Naive thymus-derived CD8-positive, alpha-beta T cell (primary cell): ENCODE data around the gene DCTPP1. TPM values are rescaled to one million over a fixed set of nuclear protein-coding genes. Genes with fewer than 3 reads are reported as not detected.
"Not testable (repeated sequence)": the region's sequence is repeated elsewhere in the genome, so short reads cannot be mapped to it uniquely, and the experiment has no call there.

Source experiments
- ATAC-seq, 2 donors: fragments of 150-1000 bp; cut with Tn5 transposase in 1 of 2; sonication (Bioruptor Pico), chemical (Tn5 transposase) in 1 of 2; 1 replicate in 1 of 2; 2 replicates in 1 of 2; pipeline ENCODE4 v1.10.0; 2021; ENCODE audit warnings: mild to moderate bottlenecking in 2 of 2, moderate library complexity in 2 of 2
- POLR2A ChIA-PET: fragments of 350-600 bp; sonication (Branson Sonifier 250); formaldehyde crosslinking; loops from one replicate; lab custom pipeline; 2021; ENCODE audit warnings: antibody characterized with exemption; lab: Charles Lee
- DNase-seq, 10 donors: peaks; one replicate each; pipeline versions ENCODE4 v3.0.0 to v3.0.0-alpha.2; 2020 to 2022
- H3K27ac Mint-ChIP-seq, 10 donors: one replicate each; pipeline ENCODE4 v1.8.0; 2020 to 2022; ENCODE audit warnings: mild to moderate bottlenecking in 10 of 10, mixed read lengths in 10 of 10, moderate library complexity in 4 of 10, inconsistent platforms in 1 of 10
- H3K27me3 Mint-ChIP-seq, 5 donors: one replicate each; pipeline ENCODE4 v1.8.0; 2021 to 2022; ENCODE audit warnings: mixed read lengths in 5 of 5
- H3K36me3 Mint-ChIP-seq, 3 donors: one replicate each; pipeline ENCODE4 v1.8.0; 2020 to 2022; ENCODE audit warnings: mixed read lengths in 3 of 3, mild to moderate bottlenecking in 2 of 3, inconsistent platforms in 1 of 3
- H3K4me1 Mint-ChIP-seq, 4 donors: one replicate each; pipeline ENCODE4 v1.8.0; 2021 to 2022; ENCODE audit warnings: mixed read lengths in 4 of 4
- H3K4me3 Mint-ChIP-seq, 10 donors: one replicate each; pipeline ENCODE4 v1.8.0; 2020 to 2022; ENCODE audit warnings: mild to moderate bottlenecking in 10 of 10, mixed read lengths in 10 of 10, moderate library complexity in 6 of 10, inconsistent platforms in 1 of 10
- H3K9me3 Mint-ChIP-seq, 9 donors: one replicate each; pipeline ENCODE4 v1.8.0; 2020 to 2022; ENCODE audit warnings: mixed read lengths in 9 of 9, mild to moderate bottlenecking in 3 of 9, inconsistent platforms in 1 of 9, moderate library complexity in 1 of 9
- polyA plus RNA-seq, 3 donors: library from polyadenylated mRNA; unstranded; fragments of 300-500 nt; fragmentation: Illumina TruSeq; gene quantifications; one replicate each; pipeline ENCODE4 v1.2.3, GENCODE V29; 2021
- total RNA-seq, 8 experiments: library from RNA in 2 of 8; stranded (reverse) in 2 of 8; gene quantifications; one replicate each; pipeline ENCODE4 v1.2.3 and lab custom pipeline; 2021 to 2026

Gene DCTPP1
- total and polyA plus RNA-seq, 5 experiments from 2014 or later = 15.2 to 79.6 (median 63.0) TPM

DNA sequence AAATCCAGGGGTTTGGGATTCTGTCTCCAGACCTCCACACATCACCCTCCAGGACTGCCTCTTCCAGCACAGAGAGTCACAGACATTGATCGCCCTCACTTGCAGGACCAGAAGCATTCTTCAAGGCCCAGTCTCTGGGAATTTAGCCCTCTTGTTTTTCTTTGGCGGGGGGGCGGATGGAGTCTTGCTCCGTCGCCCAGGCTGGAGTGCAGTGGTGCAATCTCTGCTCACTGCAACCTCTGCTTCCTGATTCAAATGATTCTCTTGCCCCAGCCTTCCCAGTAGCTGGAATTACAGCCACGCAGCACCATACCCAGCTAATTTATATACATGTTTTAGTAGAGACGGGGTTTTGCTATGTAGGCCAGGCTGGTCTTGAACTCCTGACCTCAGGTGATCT, 34.2 kb upstream of the DCTPP1 start:
- Mint-ChIP-seq H3K4me1 (peaks cover 14 to 47% (median 34%) of the 10 kb centered on the region in 4 donors), H3K36me3 (no peaks in the 10 kb centered on the region), H3K27ac (peak overlapping the region in 4 of 10 donors; percentile 37 to 65 (median 50)), H3K9me3 (no peaks in the 10 kb centered on the region), H3K27me3 (no peaks in the 10 kb centered on the region), H3K4me3 (no peak overlapping the region)
- no peak for ATAC-seq
- POLR2A ChIA-PET = interaction anchor here (1.1 kb wide), 2 partner anchors 9 to 34 kb away, joined by 3 to 4 read pairs; partner anchors contain the start of gene DCTPP1
- DNase-seq = no peak

DNA sequence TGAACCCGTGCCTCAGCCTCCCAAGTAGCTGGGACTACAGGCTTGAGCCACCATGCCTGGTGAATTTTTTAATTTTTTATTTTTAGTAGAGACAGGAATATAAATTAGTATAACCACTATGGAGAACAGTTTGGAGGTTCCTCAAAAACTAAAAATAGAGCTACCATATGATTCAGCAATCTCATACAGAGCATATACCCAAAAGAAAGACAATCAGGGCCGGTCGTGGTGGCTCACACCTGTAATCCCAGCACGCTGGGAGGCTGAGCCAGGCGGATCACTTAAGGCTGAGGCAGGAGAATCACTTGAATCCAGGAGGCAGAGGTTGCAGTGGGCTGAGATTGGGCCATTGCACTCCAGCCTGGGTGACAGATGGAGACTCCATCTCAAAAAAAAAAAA, 31.6 kb upstream of the DCTPP1 start:
- H3K36me3 Mint-ChIP-seq, DNase-seq, ATAC-seq, H3K27me3 Mint-ChIP-seq, H3K9me3 Mint-ChIP-seq, H3K4me3 Mint-ChIP-seq: not testable (repeated sequence)
- Mint-ChIP-seq H3K27ac (peak overlapping the region in 4 of 10 donors; percentile 19 to 73 (median 54)), H3K4me1 (peaks cover 24 to 59% (median 52%) of the 10 kb centered on the region in 4 donors)
- POLR2A ChIA-PET = interaction anchor here (0.6 to 9.4 kb wide), 4 partner anchors 11 to 235 kb away, joined by 3 to 247 read pairs (median 5); partner anchors contain the start of genes ITGAL and SEPHS2

DNA sequence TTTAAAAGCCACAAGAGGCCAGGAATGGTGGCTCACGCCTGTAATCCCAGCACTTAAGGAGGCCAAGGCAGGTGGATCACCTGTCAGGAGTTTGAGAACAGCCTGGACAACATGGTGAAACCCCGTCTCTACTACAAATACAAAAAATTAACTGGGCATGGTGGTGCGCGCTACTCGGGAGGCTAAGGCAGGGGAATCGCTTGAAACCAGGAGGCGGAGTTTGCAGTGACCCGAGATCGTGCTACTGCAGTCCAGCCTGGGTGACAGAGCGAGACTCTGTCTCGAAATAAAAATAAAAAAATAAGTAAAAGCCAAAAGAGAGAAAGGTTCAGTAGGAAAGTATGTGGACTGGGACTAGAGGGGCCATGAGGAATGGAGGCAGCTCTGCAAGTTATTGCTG, 29.6 kb upstream of the DCTPP1 start:
- POLR2A ChIA-PET = interaction anchor here (0.6 to 9.4 kb wide), 13 partner anchors 10 to 238 kb away, joined by 3 to 247 read pairs (median 5); partner anchors contain the start of genes DCTPP1, FBRS, ITGAL and ZNF747
- no peaks in the 10 kb centered on the region for H3K36me3 Mint-ChIP-seq
- peaks cover 19 to 50% (median 44%) of the 10 kb centered on the region in 4 donors for H3K4me1 Mint-ChIP-seq
- DNase-seq (no peak), ATAC-seq (no peak)
- H3K27ac Mint-ChIP-seq = peak overlapping the region in 8 of 10 donors; percentile 52 to 92 (median 87)
- no peaks in the 10 kb centered on the region for H3K27me3 Mint-ChIP-seq
- no peaks in the 10 kb centered on the region for H3K9me3 Mint-ChIP-seq
- peak overlapping the region in 4 of 10 donors; percentile 11 to 74 (median 63) for H3K4me3 Mint-ChIP-seq

DNA sequence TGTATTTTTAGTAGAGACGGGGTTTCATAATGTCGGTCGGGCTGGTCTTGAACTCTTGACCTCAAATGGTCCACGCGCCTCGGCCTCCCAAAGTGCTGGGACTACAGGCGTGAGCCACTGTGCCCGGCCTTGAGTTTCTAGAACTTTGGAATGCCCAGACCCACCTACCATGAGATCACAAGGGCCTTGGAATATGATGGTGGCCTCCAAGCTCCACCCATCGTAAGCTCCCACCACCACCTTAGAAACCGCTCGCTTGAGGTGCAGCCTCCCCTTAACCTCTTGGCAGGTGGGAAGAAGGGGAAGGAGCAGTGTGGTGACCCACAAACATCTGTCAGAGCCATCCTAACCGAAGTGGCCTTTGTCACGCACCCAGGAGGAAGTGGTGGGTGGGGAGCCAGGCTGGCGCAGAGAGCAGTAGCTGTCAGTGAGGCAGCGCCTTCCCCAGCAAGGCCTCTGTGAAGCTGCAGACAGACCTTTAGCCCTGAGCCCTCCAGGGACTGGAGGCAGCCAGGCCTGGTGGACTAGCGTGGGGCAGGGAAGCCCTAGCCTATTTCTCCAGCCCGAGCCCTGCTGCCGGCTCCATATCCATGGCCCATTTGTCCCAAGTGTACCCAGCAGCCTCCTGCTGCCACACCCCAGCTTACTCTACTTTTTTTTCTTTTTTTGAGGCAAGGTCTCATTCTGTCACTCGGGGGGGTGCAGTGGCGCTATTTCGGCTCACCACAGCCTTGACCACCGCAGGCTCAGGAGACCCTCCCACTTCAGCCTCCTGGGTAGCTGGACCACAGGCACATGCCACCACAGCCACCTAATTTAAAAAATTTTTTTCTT, 28.9 kb upstream of the DCTPP1 start:
- H3K4me1 Mint-ChIP-seq = peaks cover 18 to 52% (median 48%) of the 10 kb centered on the region in 4 donors
- peak; percentile 30 to 85 (median 63) for DNase-seq

DNA sequence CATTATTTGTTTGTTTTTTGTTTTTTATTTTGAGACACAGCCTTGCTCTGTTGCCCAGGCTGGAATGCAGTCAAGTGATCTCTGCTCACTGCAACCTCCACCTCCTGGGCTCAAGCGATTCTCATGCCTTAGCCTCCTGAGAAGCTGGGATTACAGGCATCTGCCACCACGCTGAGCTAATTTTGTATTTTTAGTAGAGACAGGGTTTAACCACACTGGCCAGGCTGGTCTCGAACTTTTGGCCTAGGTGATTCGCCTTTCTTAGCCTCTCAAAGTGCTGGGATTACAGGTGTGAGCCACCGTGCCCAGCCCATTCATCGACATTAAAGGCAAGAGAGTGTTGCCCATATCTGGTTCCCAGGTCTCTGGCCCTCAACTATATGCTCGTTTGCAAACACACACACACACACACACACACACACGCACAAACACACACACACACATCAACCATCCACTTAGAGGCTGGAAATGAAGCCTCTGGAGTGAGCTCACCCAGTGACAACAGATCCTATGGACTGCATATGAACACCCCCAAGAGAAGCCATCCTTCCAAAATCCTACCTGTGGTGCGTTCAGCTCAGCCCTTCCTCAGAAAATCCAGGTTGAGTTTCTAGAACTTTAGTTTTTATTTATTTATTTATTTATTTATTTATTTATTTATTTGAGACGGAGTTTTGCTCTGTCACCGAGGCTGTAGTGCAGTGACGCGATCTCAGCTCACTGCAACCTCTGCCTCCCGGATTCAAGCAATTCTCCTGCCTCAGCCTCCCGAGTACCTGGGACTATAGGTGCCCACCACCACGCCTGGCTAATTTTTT, 28.1 kb upstream of the DCTPP1 start:
- peak overlapping the region in 9 of 10 donors; percentile 57 to 78 (median 69) for H3K4me3 Mint-ChIP-seq
- H3K27me3 Mint-ChIP-seq = no peaks in the 10 kb centered on the region

More for the DNA sequence above, 28.9 kb upstream of the DCTPP1 start:
- Mint-ChIP-seq H3K27me3 (no peaks in the 10 kb centered on the region), H3K27ac (peak overlapping the region; percentile 68 to 93 (median 88)), H3K4me3 (peak overlapping the region; percentile 48 to 78 (median 68)), H3K9me3 (no peaks in the 10 kb centered on the region), H3K36me3 (no peaks in the 10 kb centered on the region)
- POLR2A ChIA-PET = interaction anchor here (0.6 to 9.4 kb wide), 18 partner anchors 9 to 1450 kb away, joined by 3 to 247 read pairs (median 5); partner anchors contain the start of genes DCTPP1, FBRS, ITGAL and ZNF688
- ATAC-seq = peak; percentile 96 to 98

DNA sequence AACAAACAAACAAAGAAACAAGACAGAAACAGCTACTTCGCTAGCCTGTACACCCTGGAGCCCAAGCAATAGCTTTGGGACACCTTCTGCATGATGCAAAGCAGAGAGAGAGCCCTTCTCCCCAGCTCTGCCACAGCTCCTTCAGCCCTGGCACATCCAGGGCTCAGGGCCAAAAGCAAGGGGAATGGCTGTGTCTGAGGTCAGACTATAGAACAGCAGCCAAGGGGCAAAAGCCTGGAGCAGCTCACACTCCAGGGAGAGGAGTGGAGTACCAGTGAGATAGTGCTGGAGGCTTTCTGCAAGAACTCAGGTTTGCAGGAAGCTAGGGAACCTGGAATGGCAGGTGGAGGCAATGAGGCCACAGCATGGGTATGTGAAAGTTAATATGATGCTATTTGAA, 27.4 kb upstream of the DCTPP1 start:
- POLR2A ChIA-PET = interaction anchor here (0.5 to 9.4 kb wide), 6 partner anchors 12 to 105 kb away, joined by 3 to 247 read pairs (median 6); partner anchors contain the start of genes ITGAL and SEPHS2

More for the DNA sequence above, 28.1 kb upstream of the DCTPP1 start:
- ATAC-seq (no peak), DNase-seq (no peak)
- POLR2A ChIA-PET = interaction anchor here (0.5 to 9.4 kb wide), 16 partner anchors 8 to 203 kb away, joined by 3 to 247 read pairs (median 6); partner anchors contain the start of genes DCTPP1, FBRS, ITGAL and SEPHS2
- Mint-ChIP-seq H3K4me1 (peaks cover 18 to 50% (median 47%) of the 10 kb centered on the region in 4 donors), H3K36me3 (no peaks in the 10 kb centered on the region), H3K9me3 (no peaks in the 10 kb centered on the region), H3K27ac (peak overlapping the region in 9 of 10 donors; percentile 68 to 93 (median 90))

DNA sequence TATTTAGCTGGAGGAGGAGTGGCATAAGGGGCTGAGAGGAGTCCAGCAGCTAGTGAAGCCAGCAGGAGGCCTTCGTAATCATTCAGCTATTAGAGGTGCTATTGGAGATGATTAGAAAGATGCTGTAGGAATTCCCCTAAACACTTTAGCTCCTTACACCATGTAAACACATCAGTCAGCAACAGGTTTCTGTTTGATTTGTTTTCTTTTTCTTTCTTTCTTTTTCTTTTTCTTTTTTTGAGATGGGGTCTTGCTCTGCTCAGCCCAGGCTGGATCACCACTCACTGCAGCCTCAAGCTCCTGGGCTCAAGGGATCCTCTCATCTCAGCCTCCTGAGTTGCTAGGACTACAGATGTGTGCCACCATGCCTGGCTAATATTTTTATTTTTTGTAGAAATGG, 26.5 kb upstream of the DCTPP1 start:
- H3K4me3 Mint-ChIP-seq = no peak overlapping the region
- peak overlapping the region in 3 of 10 donors; percentile 40 to 67 (median 47) for H3K27ac Mint-ChIP-seq
- peaks cover 19 to 56% (median 49%) of the 10 kb centered on the region in 4 donors for H3K4me1 Mint-ChIP-seq
- POLR2A ChIA-PET = interaction anchor here (1.0 to 9.4 kb wide), 5 partner anchors 11 to 441 kb away, joined by 3 to 247 read pairs (median 4); partner anchors contain the start of genes ITGAL and SEPHS2
- no peak for DNase-seq
- H3K27me3 Mint-ChIP-seq = no peaks in the 10 kb centered on the region
- H3K36me3 Mint-ChIP-seq = no peaks in the 10 kb centered on the region
- H3K9me3 Mint-ChIP-seq = no peaks in the 10 kb centered on the region
- no peak for ATAC-seq

More for the DNA sequence above, 27.4 kb upstream of the DCTPP1 start:
- Mint-ChIP-seq H3K4me1 (peaks cover 21 to 57% (median 51%) of the 10 kb centered on the region in 4 donors), H3K27me3 (no peaks in the 10 kb centered on the region), H3K27ac (peak overlapping the region in 5 of 10 donors; percentile 25 to 84 (median 56)), H3K9me3 (no peaks in the 10 kb centered on the region), H3K36me3 (no peaks in the 10 kb centered on the region), H3K4me3 (peak overlapping the region in 2 of 10 donors; percentile 21 to 43)
- no peak for DNase-seq
- no peak for ATAC-seq

DNA sequence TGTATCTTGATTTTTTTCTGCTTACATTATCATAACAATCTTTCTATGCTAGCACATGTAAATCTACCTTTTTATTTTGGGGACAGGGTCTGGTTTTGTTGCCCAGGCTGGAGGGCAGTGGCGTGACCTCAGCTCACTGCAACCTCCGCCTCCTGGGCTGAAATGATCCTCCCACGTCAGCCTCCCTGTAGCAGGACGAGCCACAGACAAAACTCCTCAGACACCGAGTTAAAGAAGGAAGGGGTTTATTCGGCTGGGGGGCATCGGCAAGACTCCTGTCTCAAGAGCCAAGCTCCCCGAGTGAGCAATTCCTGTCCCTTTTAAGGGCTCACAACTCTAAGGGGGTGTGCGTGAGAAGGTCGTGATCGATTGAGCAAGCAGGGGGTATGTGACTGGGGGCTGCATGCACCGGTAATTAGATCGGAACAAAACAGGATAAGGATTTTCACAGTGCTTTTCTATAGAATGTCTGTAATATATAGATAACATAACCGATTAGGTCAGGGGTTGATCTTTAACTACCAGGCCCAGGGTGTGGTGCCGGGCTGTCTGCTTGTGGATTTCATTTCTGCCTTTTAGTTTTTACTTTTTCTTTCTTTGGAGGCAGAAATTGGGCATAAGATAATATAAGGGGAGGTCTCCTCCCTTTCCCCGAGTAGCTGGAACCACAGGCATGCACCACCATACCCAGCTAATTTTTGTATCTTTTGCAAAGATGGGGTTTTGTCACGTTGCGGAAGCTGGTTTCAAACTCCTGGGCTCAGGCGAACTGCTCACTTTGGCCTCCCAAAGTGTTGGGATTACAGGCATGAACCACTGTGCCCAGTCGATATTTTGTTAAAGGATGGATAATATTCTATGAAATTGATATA, 23.1 kb upstream of the DCTPP1 start:
- H3K27me3 Mint-ChIP-seq, H3K9me3 Mint-ChIP-seq: not testable (repeated sequence)

DNA sequence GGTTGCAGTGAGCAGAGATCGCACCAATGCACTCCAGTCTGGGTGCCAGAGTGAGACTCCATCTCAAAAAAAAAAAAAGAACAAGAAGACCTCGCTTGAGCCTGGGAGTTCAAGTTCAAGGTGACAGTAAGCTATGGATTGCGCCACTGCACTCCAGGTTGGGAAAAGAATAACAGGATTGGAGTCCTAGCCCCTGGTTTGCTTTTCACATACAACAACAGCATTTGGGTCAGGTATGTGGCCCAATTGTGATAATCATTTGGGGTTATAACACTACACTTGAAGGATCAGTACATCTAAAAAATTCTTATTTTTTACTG, 19.2 kb upstream of the DCTPP1 start:
- no peak for ATAC-seq
- Mint-ChIP-seq H3K9me3 (peaks cover 0 to 2% (median 0%) of the 10 kb centered on the region in 9 donors), H3K27ac (no peak overlapping the region), H3K27me3 (no peaks in the 10 kb centered on the region), H3K4me3 (no peak overlapping the region), H3K36me3 (peaks cover under 1 to 8% (median 1%) of the 10 kb centered on the region in 3 donors), H3K4me1 (peaks cover 15 to 46% (median 41%) of the 10 kb centered on the region in 4 donors)
- no peak for DNase-seq
- POLR2A ChIA-PET = interaction anchor here (0.6 to 4.2 kb wide), 10 partner anchors 10 to 632 kb away, joined by 3 to 32 read pairs (median 4); partner anchors contain the start of genes ITGAL and ZNF747

More for the DNA sequence above, 23.1 kb upstream of the DCTPP1 start:
- not testable (repeated sequence) for DNase-seq, ATAC-seq, H3K36me3 Mint-ChIP-seq
- POLR2A ChIA-PET = interaction anchor here (0.6 to 9.4 kb wide), 3 partner anchors 19 to 91 kb away, joined by 3 to 247 read pairs (median 4); partner anchors contain the start of gene ITGAL
- H3K4me3 Mint-ChIP-seq = peak overlapping the region in 1 of 10 donors; percentile 1
- peak overlapping the region in 4 of 10 donors; percentile 13 to 54 (median 32) for H3K27ac Mint-ChIP-seq
- peaks cover 14 to 53% (median 41%) of the 10 kb centered on the region in 4 donors for H3K4me1 Mint-ChIP-seq

DNA sequence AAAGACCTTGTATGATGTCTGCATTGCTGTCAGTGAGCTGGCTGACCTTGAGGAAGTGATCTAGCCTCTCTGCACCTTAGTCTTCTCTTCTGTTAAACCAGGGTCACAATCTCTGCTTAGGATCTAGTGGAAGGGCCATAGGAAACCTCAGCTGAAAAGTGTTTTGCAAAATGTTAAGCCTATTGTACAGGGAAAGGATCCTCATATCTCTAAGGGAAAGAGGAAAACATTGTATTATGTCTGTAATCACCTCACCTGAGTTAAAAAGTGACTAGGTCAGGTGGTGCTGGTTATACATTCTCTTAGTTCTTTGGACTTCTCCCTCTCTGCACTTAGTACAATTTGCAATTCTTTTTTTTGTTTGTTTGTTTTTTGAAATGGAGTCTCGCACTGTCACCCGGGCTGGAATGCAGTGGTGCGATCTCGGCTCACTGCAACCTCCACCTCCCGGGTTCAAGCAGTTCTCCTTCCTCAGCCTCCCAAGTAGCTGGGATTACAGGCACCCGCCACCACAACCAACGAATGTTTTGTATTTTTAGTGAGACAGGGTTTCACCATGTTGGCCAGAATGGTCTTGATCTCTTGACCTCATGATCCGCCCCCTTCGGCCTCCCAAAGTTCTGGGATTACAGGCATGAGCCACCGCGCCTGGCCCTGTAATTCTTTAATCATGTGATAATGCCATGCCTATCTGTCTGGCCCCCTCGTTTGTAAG, 17.8 kb upstream of the DCTPP1 start:
- no peak for DNase-seq
- Mint-ChIP-seq H3K36me3 (peaks cover 12 to 20% (median 12%) of the 10 kb centered on the region in 3 donors), H3K4me1 (peaks cover 16 to 55% (median 50%) of the 10 kb centered on the region in 4 donors), H3K27ac (peak overlapping the region in 6 of 10 donors; percentile 22 to 65 (median 45)), H3K9me3 (peaks cover 0 to 2% (median 0%) of the 10 kb centered on the region in 9 donors), H3K27me3 (no peaks in the 10 kb centered on the region), H3K4me3 (peak overlapping the region in 3 of 10 donors; percentile 0 to 52 (median 43))
- POLR2A ChIA-PET = interaction anchor here (0.6 to 4.4 kb wide), 11 partner anchors 11 to 153 kb away, joined by 3 to 32 read pairs (median 6); partner anchors contain the start of genes ITGAL, ZNF747 and ZNF764
- ATAC-seq = no peak
